NB4 (cell line): ENCODE results near the gene KLHL1.

Experiments
- CTCF ChIP-seq: IDR thresholded peaks from one replicate; pipeline ENCODE4 v1.5.1; 2012; ENCODE audit warnings: low read depth, low read length
- POLR2A ChIP-seq: IDR thresholded peaks from 2 replicates; pipeline ENCODE4 v1.6.1; 2011; ENCODE audit warnings: mild to moderate bottlenecking; ENCODE audit not compliant: insufficient read length; ENCODE audit errors: extremely low read depth

GRCh38 chr13:70023516-70023915, 84.7 kb downstream of the KLHL1 start:
- TF ChIP-seq CTCF (no peak), POLR2A (no peak)
